ENCODE measurements around the gene VSTM2L. TPM values are rescaled to one million over a fixed set of nuclear protein-coding genes. Genes with fewer than 3 reads are reported as not detected.

Gene VSTM2L
- polyA plus RNA-seq, 3 donors, result 0.82 to 3.3 (median 1.9) TPM

GRCh38 chr20:37991908-37992307 lies 89.0 kb downstream of the VSTM2L start:
- DNase-seq (ENCODE audit: extremely low read depth in 1 of 11, low read depth in 9 of 11, low spot score in 4 of 11), result no peak

- DNase-seq (ENCODE audit: extremely low read depth in 1 of 11, low read depth in 9 of 11, low spot score in 4 of 11), result peak in 2 of 11 donors; percentile 7 to 13
Measured at GRCh38 chr20:37992802-37993409, 90.0 kb downstream of the VSTM2L start.

GRCh38 chr20:37994512-37994911 lies 91.6 kb downstream of the VSTM2L start:
- DNase-seq (ENCODE audit: extremely low read depth in 1 of 11, low read depth in 9 of 11, low spot score in 4 of 11), result no peak

Other genes with a start within 250 kb of the VSTM2L start
- 10 to 100 TPM; 47.7 to 51.4 (median 48.2) TPM for gene CTNNBL1, start 209.1 kb upstream of the VSTM2L start, polyA plus RNA-seq (ENCODE audit: insufficient read length in 3 of 3)
- 10 to 100 TPM; 29.5 to 32.1 (median 30.4) TPM for gene TTI1, start 130.3 kb downstream of the VSTM2L start, polyA plus RNA-seq (ENCODE audit: insufficient read length in 3 of 3)
- gene RPRD1B, start 130.6 kb downstream of the VSTM2L start, polyA plus RNA-seq (ENCODE audit: insufficient read length in 3 of 3), result 10 to 100 TPM; 35.8 to 41.4 (median 38.4) TPM